Vagina (tissue), 2 donors: ENCODE results near the gene BCO1.

Experiments
- POLR2A ChIP-seq, 2 donors: fragments of 450-650 bp; IDR thresholded peaks; one replicate each; pipeline ENCODE4 v1.6.1; 2017; ENCODE audit warnings: antibody characterized with exemption in 2 of 2, mild to moderate bottlenecking in 2 of 2, moderate library complexity in 2 of 2
- POLR2AphosphoS5 ChIP-seq, 2 donors: sonication (generic); formaldehyde crosslinking; IDR thresholded peaks; one replicate each; pipeline ENCODE4 v1.9.0; 2017; ENCODE audit warnings: antibody characterized with exemption in 2 of 2, mild to moderate bottlenecking in 2 of 2, low read depth in 1 of 2; ENCODE audit not compliant: insufficient read depth in 1 of 2
- TF ChIP-seq, protein P1 (sequence below), 3 experiments: fragments of 450-650 bp in 2 of 3; fragments of 200-600 bp in 1 of 3; sonication (generic) in 1 of 3; IDR thresholded peaks; one replicate each; pipeline ENCODE4 v1.5.1; 2017 to 2019; ENCODE audit warnings: antibody characterized with exemption in 3 of 3, mild to moderate bottlenecking in 2 of 3, moderate library complexity in 2 of 3

DNA sequence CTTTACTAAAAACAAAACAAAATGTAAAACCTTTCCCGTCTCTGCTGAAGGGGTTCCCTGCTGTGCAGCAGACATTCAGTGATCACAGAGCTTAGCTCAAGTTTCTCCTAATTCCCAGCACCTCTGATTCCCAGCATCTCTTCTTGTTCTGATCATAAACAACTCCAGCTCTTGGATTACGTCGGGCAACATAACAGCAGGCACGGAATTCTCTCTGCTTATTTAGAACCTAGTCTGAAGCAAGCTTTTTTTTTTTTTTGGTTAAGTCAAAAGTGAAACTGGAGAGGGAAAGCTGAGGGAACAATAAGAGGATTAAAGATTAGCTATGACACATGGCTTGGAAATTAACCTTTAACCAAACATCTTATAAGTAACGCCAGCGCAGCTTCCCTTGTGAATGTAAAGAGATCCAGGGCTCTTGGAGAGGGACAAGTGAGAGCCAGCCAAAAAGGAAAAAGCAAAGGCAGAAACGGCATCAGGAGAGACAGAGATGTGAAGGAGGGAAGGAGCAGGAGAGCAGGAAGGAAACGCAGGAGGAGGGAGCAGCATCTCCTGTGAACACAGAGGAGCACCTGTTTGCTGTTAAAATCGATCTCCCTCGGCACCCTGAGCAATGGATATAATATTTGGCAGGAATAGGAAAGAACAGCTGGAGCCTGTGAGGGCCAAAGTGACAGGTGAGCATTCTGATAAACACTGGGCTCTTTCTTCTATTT lies at the start of gene BCO1:
- TF ChIP-seq, protein P1, sequence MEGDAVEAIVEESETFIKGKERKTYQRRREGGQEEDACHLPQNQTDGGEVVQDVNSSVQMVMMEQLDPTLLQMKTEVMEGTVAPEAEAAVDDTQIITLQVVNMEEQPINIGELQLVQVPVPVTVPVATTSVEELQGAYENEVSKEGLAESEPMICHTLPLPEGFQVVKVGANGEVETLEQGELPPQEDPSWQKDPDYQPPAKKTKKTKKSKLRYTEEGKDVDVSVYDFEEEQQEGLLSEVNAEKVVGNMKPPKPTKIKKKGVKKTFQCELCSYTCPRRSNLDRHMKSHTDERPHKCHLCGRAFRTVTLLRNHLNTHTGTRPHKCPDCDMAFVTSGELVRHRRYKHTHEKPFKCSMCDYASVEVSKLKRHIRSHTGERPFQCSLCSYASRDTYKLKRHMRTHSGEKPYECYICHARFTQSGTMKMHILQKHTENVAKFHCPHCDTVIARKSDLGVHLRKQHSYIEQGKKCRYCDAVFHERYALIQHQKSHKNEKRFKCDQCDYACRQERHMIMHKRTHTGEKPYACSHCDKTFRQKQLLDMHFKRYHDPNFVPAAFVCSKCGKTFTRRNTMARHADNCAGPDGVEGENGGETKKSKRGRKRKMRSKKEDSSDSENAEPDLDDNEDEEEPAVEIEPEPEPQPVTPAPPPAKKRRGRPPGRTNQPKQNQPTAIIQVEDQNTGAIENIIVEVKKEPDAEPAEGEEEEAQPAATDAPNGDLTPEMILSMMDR (IDR thresholded peaks at IDR 0.05) = no peak
- TF ChIP-seq POLR2AphosphoS5 (IDR thresholded peaks at IDR 0.05; ENCODE audit: insufficient read depth in 1 of 2, low read depth in 1 of 2) (peak in 1 of 2 donors; percentile 76), POLR2A (IDR thresholded peaks at IDR 0.05) (no peak)
